Measurements from ENCODE around the gene ARL6IP1.
"Not testable (repeated sequence)": the region's sequence is repeated elsewhere in the genome, so short reads cannot be mapped to it uniquely, and the experiment has no call there.

The ARL6IP1 gene

DNA sequence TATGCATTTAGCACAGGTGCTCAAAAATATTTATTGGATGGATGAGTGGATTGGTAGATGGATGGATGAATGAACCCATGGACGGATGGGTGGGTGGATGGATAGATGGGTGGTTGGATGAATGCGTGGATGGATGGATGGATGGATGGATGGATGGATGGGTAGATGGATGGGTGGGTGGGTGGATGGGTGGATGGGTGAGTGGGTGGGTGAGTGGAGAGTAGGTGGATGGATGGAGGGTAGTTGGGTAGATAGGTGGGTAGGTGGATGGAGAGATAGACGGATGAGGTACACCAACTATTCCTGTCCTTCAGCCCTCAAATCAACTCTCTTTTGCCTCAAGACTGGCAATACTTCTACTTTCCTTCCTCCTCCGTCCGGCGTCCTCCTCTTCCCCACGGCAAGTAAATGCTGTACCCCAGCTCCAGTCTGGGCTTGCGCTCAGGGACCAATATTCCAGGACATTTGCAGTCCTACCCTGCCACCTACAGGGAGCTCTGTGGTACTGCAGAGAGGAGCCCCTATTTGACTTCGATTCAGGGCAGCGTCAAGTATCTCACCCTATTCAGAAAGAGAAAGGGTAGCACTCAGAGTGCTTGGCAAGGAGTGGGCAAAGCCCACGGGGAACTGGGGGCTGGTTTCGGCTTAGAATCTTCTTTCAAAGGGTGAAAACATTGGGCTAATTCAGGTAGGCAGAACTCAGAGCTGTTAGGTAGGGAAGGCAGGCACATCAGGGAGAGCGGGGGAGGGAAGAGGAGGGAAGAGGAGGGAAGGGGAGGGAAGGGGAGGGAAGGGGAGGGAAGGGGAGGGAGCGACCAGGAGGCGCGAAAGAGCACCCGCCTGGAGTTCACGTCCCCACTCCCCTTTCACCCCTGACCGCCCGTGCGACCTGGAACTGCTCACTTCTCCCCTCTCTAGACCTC is 41.5 kb downstream of the ARL6IP1 start:
- DNase-seq (ENCODE audit: low spot score) = not testable (repeated sequence)

DNA sequence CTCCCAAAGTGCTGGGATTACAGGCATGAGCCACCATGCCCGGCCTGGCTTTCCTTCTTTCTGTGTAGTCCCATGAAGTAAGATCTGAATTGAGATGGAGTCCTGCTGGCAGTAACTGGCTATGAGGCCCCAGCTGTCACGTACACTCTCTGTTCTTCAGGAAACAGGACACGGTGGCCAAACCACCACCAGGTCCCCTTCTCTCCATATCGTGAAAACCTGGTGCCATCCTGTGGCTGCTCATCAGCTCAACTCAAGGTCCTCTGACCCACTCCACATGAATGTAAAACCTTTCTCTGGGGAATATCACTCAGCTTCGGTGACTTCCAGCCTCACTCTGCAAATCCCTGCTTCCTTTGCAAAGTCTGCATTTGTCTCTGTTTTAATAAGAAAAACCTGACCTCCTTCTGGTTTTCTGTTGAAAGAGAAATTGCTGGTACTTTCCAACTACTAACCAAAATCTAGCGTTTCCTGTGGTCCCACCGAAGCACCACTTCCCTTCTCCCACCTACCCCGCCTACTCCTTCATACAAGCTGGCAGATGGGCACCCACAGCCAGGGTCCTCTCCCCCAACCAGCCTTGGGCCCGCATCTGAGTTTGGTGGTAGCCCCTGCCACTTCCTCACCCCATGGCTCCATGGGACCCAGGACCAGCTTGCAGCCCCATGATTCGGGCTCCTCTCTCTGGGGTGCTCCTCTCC is 43.2 kb downstream of the ARL6IP1 start:
- not testable (repeated sequence) for DNase-seq (ENCODE audit: low spot score)

GRCh38 chr16:18756639-18757038 is 44.7 kb downstream of the ARL6IP1 start:
- DNase-seq (ENCODE audit: low spot score) = not testable (repeated sequence)

- DNase-seq (ENCODE audit: low spot score) = not testable (repeated sequence)
Measured at GRCh38 chr16:18742870-18743269, 58.5 kb downstream of the ARL6IP1 start.

Data from pons (tissue), 1 donor.